ENCODE measurements around the gene MS4A14.

MS4A14 gene

DNA sequence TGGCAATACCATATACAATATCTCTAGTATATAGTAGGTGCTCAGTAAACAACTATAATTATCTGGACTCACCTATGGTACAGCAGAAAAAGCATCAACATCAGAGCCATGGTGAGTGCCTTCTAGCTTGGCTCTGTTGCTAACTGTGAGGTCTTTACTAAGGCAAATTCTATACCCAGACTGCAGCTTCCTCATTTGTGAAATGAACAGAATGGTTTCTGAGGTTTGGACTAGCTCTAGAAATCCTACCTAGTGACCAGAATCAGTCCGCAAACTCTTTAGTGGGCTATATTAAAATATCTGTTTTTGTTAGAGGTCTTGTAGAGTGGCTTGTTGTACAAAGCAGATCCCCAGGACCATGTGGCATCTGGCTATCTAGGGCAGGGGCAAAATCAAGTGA, 63.1 kb downstream of the MS4A14 start:
- no peak for DNase-seq (ENCODE audit: low read depth)
- TF ChIP-seq, protein P1, sequence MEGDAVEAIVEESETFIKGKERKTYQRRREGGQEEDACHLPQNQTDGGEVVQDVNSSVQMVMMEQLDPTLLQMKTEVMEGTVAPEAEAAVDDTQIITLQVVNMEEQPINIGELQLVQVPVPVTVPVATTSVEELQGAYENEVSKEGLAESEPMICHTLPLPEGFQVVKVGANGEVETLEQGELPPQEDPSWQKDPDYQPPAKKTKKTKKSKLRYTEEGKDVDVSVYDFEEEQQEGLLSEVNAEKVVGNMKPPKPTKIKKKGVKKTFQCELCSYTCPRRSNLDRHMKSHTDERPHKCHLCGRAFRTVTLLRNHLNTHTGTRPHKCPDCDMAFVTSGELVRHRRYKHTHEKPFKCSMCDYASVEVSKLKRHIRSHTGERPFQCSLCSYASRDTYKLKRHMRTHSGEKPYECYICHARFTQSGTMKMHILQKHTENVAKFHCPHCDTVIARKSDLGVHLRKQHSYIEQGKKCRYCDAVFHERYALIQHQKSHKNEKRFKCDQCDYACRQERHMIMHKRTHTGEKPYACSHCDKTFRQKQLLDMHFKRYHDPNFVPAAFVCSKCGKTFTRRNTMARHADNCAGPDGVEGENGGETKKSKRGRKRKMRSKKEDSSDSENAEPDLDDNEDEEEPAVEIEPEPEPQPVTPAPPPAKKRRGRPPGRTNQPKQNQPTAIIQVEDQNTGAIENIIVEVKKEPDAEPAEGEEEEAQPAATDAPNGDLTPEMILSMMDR (conservative IDR thresholded peaks at IDR 0.05; ENCODE audit: control insufficient read depth, insufficient read depth, low read depth, low read length): no peak
- no peak overlapping the region for H3K4me3 ChIP-seq (ENCODE audit: control insufficient read depth, low read depth, low read length)
